SK-N-SH (cell line): Measurements from ENCODE around the gene TRAK1. TPM values are rescaled to one million over a fixed set of nuclear protein-coding genes. Genes with fewer than 3 reads are reported as not detected.

Experiments
- CTCF ChIA-PET: fragments of 300-600, 350-600 bp; formaldehyde crosslinking; extraction: SDS; loops from one replicate; lab custom pipeline; 2021; lab: Yijun Ruan, JAX
- POLR2A ChIA-PET: fragments of 350-600 bp; sonication (Branson Sonifier 250); formaldehyde crosslinking; extraction: SDS; loops from one replicate; lab custom pipeline; 2020; ENCODE audit warnings: antibody characterized with exemption, inconsistent platforms; lab: Yijun Ruan, JAX
- DNase-seq: peaks from one replicate; pipeline ENCODE4 v3.0.0; 2012
- H2AFZ ChIP-seq: fragments of 200-600 bp; sonication (generic); 2 replicates; pipeline ENCODE4 v1.8.1; 2016; ENCODE audit warnings: antibody characterized with exemption, mild to moderate bottlenecking, low read depth
- H3F3A ChIP-seq: fragments of 200-600 bp; sonication (generic); replicated peaks from 2 replicates; pipeline ENCODE3; 2016; ENCODE audit warnings: antibody characterized with exemption, mild to moderate bottlenecking; ENCODE audit not compliant: insufficient read depth
- H3K27ac ChIP-seq, 2 experiments: fragments of 200-500 bp in 1 of 2; fragments of 200-600 bp in 1 of 2; sonication (Bioruptor generic) in 1 of 2; sonication (generic), shearing (Covaris generic) in 1 of 2; 2 replicates each; pipeline versions ENCODE4 v1.5.1 to v1.6.1; 2014 to 2016; ENCODE audit warnings: low read depth in 2 of 2, inconsistent platforms in 1 of 2, low read length in 1 of 2, mild to moderate bottlenecking in 1 of 2, mixed read lengths in 1 of 2
- H3K27me3 ChIP-seq: fragments of 200-600 bp; sonication (generic), shearing (Covaris generic); 2 replicates; pipeline ENCODE4 v1.6.1; 2016; ENCODE audit warnings: mixed run types; ENCODE audit not compliant: insufficient read depth
- H3K36me3 ChIP-seq, 2 experiments: fragments of 200-500 bp in 1 of 2; fragments of 200-600 bp in 1 of 2; sonication (Bioruptor generic) in 1 of 2; sonication (generic) in 1 of 2; replicated peaks in 1 of 2; 2 replicates each; pipeline versions ENCODE3 to v1.5.1; 2014 to 2016; ENCODE audit warnings: low read length in 1 of 2, mild to moderate bottlenecking in 1 of 2; ENCODE audit not compliant: insufficient read depth in 2 of 2, control insufficient read depth in 1 of 2
- H3K4me1 ChIP-seq, 2 experiments: fragments of 200-500 bp in 1 of 2; fragments of 200-600 bp in 1 of 2; sonication (Bioruptor generic) in 1 of 2; sonication (generic), shearing (Covaris generic) in 1 of 2; 2 replicates each; pipeline versions ENCODE4 v1.5.1 to v1.6.1; 2014 to 2016; ENCODE audit warnings: low read depth in 1 of 2, low read length in 1 of 2, mixed run types in 1 of 2; ENCODE audit not compliant: insufficient read depth in 2 of 2, control insufficient read depth in 1 of 2
- H3K4me2 ChIP-seq: fragments of 200-600 bp; sonication (generic), shearing (Covaris generic); 2 replicates; pipeline ENCODE4 v1.6.1; 2017; ENCODE audit warnings: mixed run types
- H3K4me3 ChIP-seq, 2 experiments: fragments of 200-500 bp in 1 of 2; fragments of 200-600 bp in 1 of 2; sonication (Bioruptor generic) in 1 of 2; sonication (generic), shearing (Covaris generic) in 1 of 2; 2 replicates each; pipeline versions ENCODE4 v1.5.1 to v1.8.1; 2014 to 2016; ENCODE audit warnings: low read depth in 2 of 2, inconsistent platforms in 1 of 2, low read length in 1 of 2, mild to moderate bottlenecking in 1 of 2, mixed read lengths in 1 of 2, moderate library complexity in 1 of 2
- H3K79me2 ChIP-seq: fragments of 200-600 bp; sonication (generic); 2 replicates; pipeline ENCODE4 v1.8.1; 2017; ENCODE audit warnings: mild to moderate bottlenecking; ENCODE audit not compliant: insufficient read depth
- H3K9ac ChIP-seq: fragments of 200-600 bp; sonication (generic); 2 replicates; pipeline ENCODE4 v1.6.1; 2017; ENCODE audit warnings: mixed run types
- H3K9me2 ChIP-seq: fragments of 200-600 bp; sonication (generic); 2 replicates; pipeline ENCODE4 v1.6.1; 2017; ENCODE audit warnings: mixed run types
- H3K9me3 ChIP-seq: fragments of 200-600 bp; sonication (generic); 2 replicates; pipeline ENCODE4 v1.6.1; 2017; ENCODE audit warnings: mixed run types, mild to moderate bottlenecking, moderate library complexity
- H4K20me1 ChIP-seq: fragments of 200-600 bp; sonication (generic); 2 replicates; pipeline ENCODE4 v1.6.1; 2017; ENCODE audit warnings: mild to moderate bottlenecking, mixed run types; ENCODE audit not compliant: insufficient read depth
- CHD2 ChIP-seq: fragments of 150-350 bp; IDR thresholded peaks from 2 replicates; pipeline ENCODE4 v1.6.1; 2018; ENCODE audit warnings: low read length; ENCODE audit not compliant: partially characterized antibody
- ELF1 ChIP-seq: IDR thresholded peaks from 2 replicates; pipeline ENCODE4 v1.4.0; 2012
- EZH2phosphoT487 ChIP-seq: fragments of 200-600 bp; sonication (generic); IDR thresholded peaks from 2 replicates; pipeline ENCODE4 v1.6.1; 2017; ENCODE audit warnings: low read depth, mixed run types, mild to moderate bottlenecking, antibody characterized with exemption, moderate library complexity, borderline replicate concordance
- FOSL2 ChIP-seq: IDR thresholded peaks from 2 replicates; pipeline ENCODE4 v1.4.0; 2012; ENCODE audit warnings: low read depth, mild to moderate bottlenecking, moderate library complexity, borderline replicate concordance
- GATA2 ChIP-seq: sonication (generic); formaldehyde crosslinking; IDR thresholded peaks from 2 replicates; pipeline ENCODE4 v1.5.0; 2020; ENCODE audit warnings: mild to moderate bottlenecking, missing genetic modification reagents
- JUND ChIP-seq: IDR thresholded peaks from 2 replicates; pipeline ENCODE4 v1.4.0; 2012
- MEF2A ChIP-seq: IDR thresholded peaks from 2 replicates; pipeline ENCODE4 v1.4.0; 2012; ENCODE audit warnings: low read depth, borderline replicate concordance
- NFIC ChIP-seq: IDR thresholded peaks from 2 replicates; pipeline ENCODE4 v1.4.0; 2012; ENCODE audit warnings: borderline replicate concordance
- NRF1 ChIP-seq: IDR thresholded peaks from 2 replicates; pipeline ENCODE4 v1.6.1; 2012; ENCODE audit warnings: low read depth, mild to moderate bottlenecking, low read length
- RAD21 ChIP-seq: IDR thresholded peaks from 2 replicates; pipeline ENCODE4 v1.6.1; 2012; ENCODE audit warnings: mild to moderate bottlenecking, low read length
- RFX5 ChIP-seq: IDR thresholded peaks from 2 replicates; pipeline ENCODE4 v1.6.1; 2012; ENCODE audit warnings: mild to moderate bottlenecking, improper control_type of control experiment, low read length
- TCF12 ChIP-seq: IDR thresholded peaks from 2 replicates; pipeline ENCODE4 v1.4.0; 2012
- TEAD4 ChIP-seq: IDR thresholded peaks from 2 replicates; pipeline ENCODE4 v1.4.0; 2012; ENCODE audit warnings: mild to moderate bottlenecking, borderline replicate concordance; ENCODE audit not compliant: insufficient read depth
- YY1 ChIP-seq: IDR thresholded peaks from 2 replicates; pipeline ENCODE4 v1.4.0; 2012; ENCODE audit warnings: low read depth, mild to moderate bottlenecking
- ZBTB33 ChIP-seq: IDR thresholded peaks from 2 replicates; pipeline ENCODE4 v1.4.0; 2012; ENCODE audit warnings: low read depth, borderline replicate concordance
- whole genome bisulfite sequencing: methylation state at CpG from one replicate; pipeline ENCODE4 v1.1.6; 2017; ENCODE audit warnings: low lambda C conversion rate; 5-methylcytosine and 5-hydroxymethylcytosine counted together
- polyA plus RNA-seq, 3 experiments: library from polyadenylated mRNA; depleted of rRNA; stranded (reverse); fragments of >200 nt; gene quantifications; 2 replicates each; pipeline ENCODE4 v1.2.3, GENCODE V29; 2012
- TF ChIP-seq, protein P1 (sequence below): IDR thresholded peaks from 2 replicates; pipeline ENCODE4 v1.4.0; 2012; ENCODE audit warnings: low read depth
- TF ChIP-seq, protein P2 (sequence below): fragments of 150-350 bp; IDR thresholded peaks from 2 replicates; pipeline ENCODE4 v1.6.1; 2016; ENCODE audit warnings: mild to moderate bottlenecking, low read depth, low read length
- TF ChIP-seq, protein P3 (sequence below): fragments of 150-350 bp; IDR thresholded peaks from 2 replicates; pipeline ENCODE4 v1.6.1; 2017; ENCODE audit warnings: antibody characterized with exemption, low read length, low read depth, borderline replicate concordance
- TF ChIP-seq, protein P4 (sequence below): IDR thresholded peaks from 2 replicates; pipeline ENCODE4 v1.6.1; 2012; ENCODE audit warnings: mild to moderate bottlenecking, low read depth, low read length, moderate library complexity

The TRAK1 gene
- polyA plus RNA-seq, 1 of the 3 experiments (the other 2 are of a cell fraction) = 12.5 TPM

DNA sequence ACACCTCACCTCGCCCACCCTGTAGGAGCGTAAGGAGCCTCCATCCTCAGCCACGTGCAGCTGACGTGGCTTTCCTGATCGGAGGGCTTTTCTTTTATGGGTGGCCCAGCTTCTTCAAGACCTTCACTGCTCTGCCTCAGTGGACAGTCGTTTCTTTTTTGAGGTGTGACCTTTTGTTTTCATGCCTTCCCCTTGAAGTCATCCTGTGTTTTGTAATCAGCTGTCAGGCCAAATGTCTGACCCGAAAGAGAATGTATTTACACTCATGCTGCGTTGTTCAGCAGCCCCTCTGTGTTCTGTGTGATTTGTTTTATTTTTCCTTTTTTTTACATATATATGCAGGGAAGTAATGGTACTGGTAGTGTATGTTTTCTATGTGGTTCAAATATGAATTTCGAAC lies 133.0 kb downstream of the TRAK1 start:
- peaks cover 0 to 25% of the 10 kb centered on the region in 2 experiments for H3K36me3 ChIP-seq
- no peaks in the 10 kb centered on the region for H3K4me1 ChIP-seq
- POLR2A ChIA-PET = no interaction called here
- no peak overlapping the region for H3K4me3 ChIP-seq
- TF ChIP-seq EZH2phosphoT487 = no peak
- TF ChIP-seq ELF1 = no peak
- TF ChIP-seq, protein P1, sequence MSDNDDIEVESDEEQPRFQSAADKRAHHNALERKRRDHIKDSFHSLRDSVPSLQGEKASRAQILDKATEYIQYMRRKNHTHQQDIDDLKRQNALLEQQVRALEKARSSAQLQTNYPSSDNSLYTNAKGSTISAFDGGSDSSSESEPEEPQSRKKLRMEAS = no peak
- TF ChIP-seq CHD2 = no peak
- TF ChIP-seq, protein P2, sequence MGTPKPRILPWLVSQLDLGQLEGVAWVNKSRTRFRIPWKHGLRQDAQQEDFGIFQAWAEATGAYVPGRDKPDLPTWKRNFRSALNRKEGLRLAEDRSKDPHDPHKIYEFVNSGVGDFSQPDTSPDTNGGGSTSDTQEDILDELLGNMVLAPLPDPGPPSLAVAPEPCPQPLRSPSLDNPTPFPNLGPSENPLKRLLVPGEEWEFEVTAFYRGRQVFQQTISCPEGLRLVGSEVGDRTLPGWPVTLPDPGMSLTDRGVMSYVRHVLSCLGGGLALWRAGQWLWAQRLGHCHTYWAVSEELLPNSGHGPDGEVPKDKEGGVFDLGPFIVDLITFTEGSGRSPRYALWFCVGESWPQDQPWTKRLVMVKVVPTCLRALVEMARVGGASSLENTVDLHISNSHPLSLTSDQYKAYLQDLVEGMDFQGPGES = no peak
- TF ChIP-seq JUND = no peak
- TF ChIP-seq NFIC = no peak
- no peak for TF ChIP-seq RFX5
- TF ChIP-seq MEF2A = no peak
- TF ChIP-seq ZBTB33 = no peak
- TF ChIP-seq, protein P3, sequence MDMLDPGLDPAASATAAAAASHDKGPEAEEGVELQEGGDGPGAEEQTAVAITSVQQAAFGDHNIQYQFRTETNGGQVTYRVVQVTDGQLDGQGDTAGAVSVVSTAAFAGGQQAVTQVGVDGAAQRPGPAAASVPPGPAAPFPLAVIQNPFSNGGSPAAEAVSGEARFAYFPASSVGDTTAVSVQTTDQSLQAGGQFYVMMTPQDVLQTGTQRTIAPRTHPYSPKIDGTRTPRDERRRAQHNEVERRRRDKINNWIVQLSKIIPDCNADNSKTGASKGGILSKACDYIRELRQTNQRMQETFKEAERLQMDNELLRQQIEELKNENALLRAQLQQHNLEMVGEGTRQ = no peak
- TF ChIP-seq NRF1 = no peak
- no peak for TF ChIP-seq GATA2 (CRISPR knock-in tag)
- no peak for TF ChIP-seq TCF12
- no peak for TF ChIP-seq RAD21
- no peak for TF ChIP-seq TEAD4
- TF ChIP-seq YY1 = no peak
- TF ChIP-seq FOSL2 = no peak
- TF ChIP-seq, protein P4, sequence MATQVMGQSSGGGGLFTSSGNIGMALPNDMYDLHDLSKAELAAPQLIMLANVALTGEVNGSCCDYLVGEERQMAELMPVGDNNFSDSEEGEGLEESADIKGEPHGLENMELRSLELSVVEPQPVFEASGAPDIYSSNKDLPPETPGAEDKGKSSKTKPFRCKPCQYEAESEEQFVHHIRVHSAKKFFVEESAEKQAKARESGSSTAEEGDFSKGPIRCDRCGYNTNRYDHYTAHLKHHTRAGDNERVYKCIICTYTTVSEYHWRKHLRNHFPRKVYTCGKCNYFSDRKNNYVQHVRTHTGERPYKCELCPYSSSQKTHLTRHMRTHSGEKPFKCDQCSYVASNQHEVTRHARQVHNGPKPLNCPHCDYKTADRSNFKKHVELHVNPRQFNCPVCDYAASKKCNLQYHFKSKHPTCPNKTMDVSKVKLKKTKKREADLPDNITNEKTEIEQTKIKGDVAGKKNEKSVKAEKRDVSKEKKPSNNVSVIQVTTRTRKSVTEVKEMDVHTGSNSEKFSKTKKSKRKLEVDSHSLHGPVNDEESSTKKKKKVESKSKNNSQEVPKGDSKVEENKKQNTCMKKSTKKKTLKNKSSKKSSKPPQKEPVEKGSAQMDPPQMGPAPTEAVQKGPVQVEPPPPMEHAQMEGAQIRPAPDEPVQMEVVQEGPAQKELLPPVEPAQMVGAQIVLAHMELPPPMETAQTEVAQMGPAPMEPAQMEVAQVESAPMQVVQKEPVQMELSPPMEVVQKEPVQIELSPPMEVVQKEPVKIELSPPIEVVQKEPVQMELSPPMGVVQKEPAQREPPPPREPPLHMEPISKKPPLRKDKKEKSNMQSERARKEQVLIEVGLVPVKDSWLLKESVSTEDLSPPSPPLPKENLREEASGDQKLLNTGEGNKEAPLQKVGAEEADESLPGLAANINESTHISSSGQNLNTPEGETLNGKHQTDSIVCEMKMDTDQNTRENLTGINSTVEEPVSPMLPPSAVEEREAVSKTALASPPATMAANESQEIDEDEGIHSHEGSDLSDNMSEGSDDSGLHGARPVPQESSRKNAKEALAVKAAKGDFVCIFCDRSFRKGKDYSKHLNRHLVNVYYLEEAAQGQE = no peak
- TF ChIP-seq, all 33 proteins: peak for 0
- Histone ChIP-seq H3K27me3 (no peaks in the 10 kb centered on the region), H3K79me2 (no peaks in the 10 kb centered on the region), H4K20me1 (no peaks in the 10 kb centered on the region), H3F3A (peaks cover 6% of the 10 kb centered on the region), H2AFZ (no peak overlapping the region), H3K27ac (no peak overlapping the region), H3K9me2 (no peaks in the 10 kb centered on the region), H3K9me3 (no peaks in the 10 kb centered on the region), H3K9ac (no peak overlapping the region), H3K4me2 (no peak overlapping the region)
- CTCF ChIA-PET = interaction anchor here (1.0 kb wide), 1 partner anchor 10 kb away, joined by 3 read pairs; no protein-coding TSS in a partner anchor
- WGBS = 84% methylated on average over 9 of the region's 9 CpGs
- DNase-seq = no peak
